Transverse colon (tissue), 4 donors: ENCODE data around the gene DNAH5. TPM values are rescaled to one million over a fixed set of nuclear protein-coding genes. Genes with fewer than 3 reads are reported as not detected.

Experiments
- DNase-seq: peaks from one replicate; pipeline ENCODE4 v3.0.0-alpha.2; 2019
- H3K27ac ChIP-seq, 4 donors: fragments of 200-600 bp; sonication (generic); 2 replicates each; pipeline ENCODE4 v1.5.1; 2016 to 2018; ENCODE audit warnings: inconsistent platforms in 4 of 4
- H3K27me3 ChIP-seq: fragments of 200-600 bp; sonication (generic); 2 replicates; pipeline ENCODE4 v1.5.1; 2017; ENCODE audit warnings: inconsistent platforms
- H3K36me3 ChIP-seq, 4 donors: fragments of 200-600 bp; sonication (generic); 2 replicates each; pipeline ENCODE4 v1.5.1; 2017 to 2019; ENCODE audit warnings: inconsistent platforms in 4 of 4
- H3K4me1 ChIP-seq, 4 donors: fragments of 200-600 bp; sonication (generic); 2 replicates each; pipeline ENCODE4 v1.5.1; 2017 to 2020; ENCODE audit warnings: inconsistent platforms in 4 of 4
- H3K4me3 ChIP-seq, 4 donors: fragments of 200-600 bp; sonication (generic); 1 replicate in 1 of 4; 2 replicates in 3 of 4; pipeline versions ENCODE4 v1.5.1 to v1.6.1; 2017 to 2019; ENCODE audit warnings: inconsistent platforms in 4 of 4
- H3K9me3 ChIP-seq, 2 donors: fragments of 200-600 bp; sonication (generic); 2 replicates each; pipeline ENCODE4 v1.5.1; 2017 to 2019; ENCODE audit warnings: inconsistent platforms in 2 of 2
- CTCF ChIP-seq, 5 experiments: fragments of 200-600 bp in 3 of 5; fragments of 450-650 bp in 2 of 5; sonication (generic) in 3 of 5; IDR thresholded peaks; 1 replicate in 2 of 5; 2 replicates in 3 of 5; pipeline ENCODE4 v1.5.1; 2016 to 2017; ENCODE audit warnings: antibody characterized with exemption in 5 of 5, inconsistent platforms in 3 of 5, mild to moderate bottlenecking in 2 of 5, moderate library complexity in 1 of 5
- EP300 ChIP-seq: sonication (generic); formaldehyde crosslinking; IDR thresholded peaks from one replicate; pipeline ENCODE4 v1.6.1; 2017; ENCODE audit warnings: antibody characterized with exemption, low read depth
- POLR2A ChIP-seq: fragments of 450-650 bp; IDR thresholded peaks from one replicate; pipeline ENCODE4 v1.6.1; 2016; ENCODE audit warnings: antibody characterized with exemption, mild to moderate bottlenecking, moderate library complexity
- POLR2AphosphoS5 ChIP-seq, 3 donors: sonication (generic); formaldehyde crosslinking; IDR thresholded peaks; one replicate each; pipeline ENCODE4 v1.6.1; 2016; ENCODE audit warnings: antibody characterized with exemption in 3 of 3
- WGBS, 2 donors: methylation state at CpG; one replicate each; pipeline ENCODE4 v1.1.5; 2018; ENCODE audit warnings: low coverage in 1 of 2; 5-methylcytosine and 5-hydroxymethylcytosine counted together
- in situ Hi-C, 4 donors: fragments of 200-750 bp; cut with MboI; loops; one replicate each; pipeline versions ENCODE4 v1.15.0 to v1.15.1; 2017; ENCODE audit warnings: low sequenced_read_pairs in 3 of 4, low pct_ligation_motif_present in 1 of 4, low pct_unique_long_range_greater_than_20kb in 1 of 4
- intact Hi-C: fragments of 100-400 bp; cut with DNase I; formaldehyde crosslinking; loops from one replicate; pipeline ENCODE4 v1.15.1; 2023; ENCODE audit warnings: low total_unique reads
- total RNA-seq, 4 donors: library from RNA; depleted of rRNA; stranded (reverse); fragments of >200 nt; gene quantifications; one replicate each; pipeline ENCODE4 v1.1.0, GENCODE V29; 2016

The DNAH5 gene
- total RNA-seq, 4 donors from 2014 or later = 0.20 to 1.5 (median 0.53) TPM

GRCh38 chr5:13975246-13975645 is 30.8 kb upstream of the DNAH5 start:
- in situ Hi-C loops = loop anchor here (25.0 kb wide), 5 partner anchors 137 to 1037 kb away; no protein-coding TSS in a partner anchor
- WGBS, 2 donors = 68 to 72% methylated on average over 2 of the region's 2 CpGs
- Histone ChIP-seq H3K4me3 (no peak overlapping the region), H3K9me3 (no peaks in the 10 kb centered on the region), H3K36me3 (no peaks in the 10 kb centered on the region), H3K27me3 (no peaks in the 10 kb centered on the region), H3K27ac (no peak overlapping the region), H3K4me1 (no peaks in the 10 kb centered on the region)
- intact Hi-C loops = no loop called here
- TF ChIP-seq POLR2AphosphoS5 (IDR thresholded peaks at IDR 0.05) (no peak), EP300 (no peak), POLR2A (no peak), CTCF (IDR thresholded peaks at IDR 0.05) (no peak)
- no peak for DNase-seq

- DNase-seq = no peak
- Histone ChIP-seq H3K27ac (no peak overlapping the region), H3K9me3 (no peaks in the 10 kb centered on the region), H3K27me3 (no peaks in the 10 kb centered on the region), H3K4me3 (no peak overlapping the region), H3K36me3 (no peaks in the 10 kb centered on the region), H3K4me1 (no peaks in the 10 kb centered on the region)
- in situ Hi-C loops = no loop called here
- TF ChIP-seq EP300 (no peak), CTCF (IDR thresholded peaks at IDR 0.05) (no peak), POLR2A (no peak), POLR2AphosphoS5 (IDR thresholded peaks at IDR 0.05) (no peak)
- intact Hi-C loops = no loop called here
- WGBS, 2 donors = 67 to 72% methylated on average over 6 of the region's 6 CpGs
Observed at GRCh38 chr5:13973724-13974123, 29.2 kb upstream of the DNAH5 start.

GRCh38 chr5:13972029-13972428 is 27.5 kb upstream of the DNAH5 start:
- no peak overlapping the region for H3K27ac ChIP-seq
- 76% methylated on average over 7 of the region's 7 CpGs; no CpG with 5 or more reads in 1 of the 2 donors for WGBS, 2 donors
- H3K27me3 ChIP-seq = no peaks in the 10 kb centered on the region
- no peaks in the 10 kb centered on the region for H3K9me3 ChIP-seq
- intact Hi-C loops = no loop called here
- in situ Hi-C loops = no loop called here
- no peak for DNase-seq
- no peaks in the 10 kb centered on the region for H3K4me1 ChIP-seq
- no peak for TF ChIP-seq EP300
- TF ChIP-seq POLR2A = no peak
- TF ChIP-seq CTCF (IDR thresholded peaks at IDR 0.05) = no peak
- H3K4me3 ChIP-seq = no peak overlapping the region
- no peaks in the 10 kb centered on the region for H3K36me3 ChIP-seq

GRCh38 chr5:13957032-13957645 is 12.7 kb upstream of the DNAH5 start:
- no peaks in the 10 kb centered on the region for H3K36me3 ChIP-seq
- H3K9me3 ChIP-seq = no peaks in the 10 kb centered on the region
- no peak for TF ChIP-seq POLR2A
- TF ChIP-seq CTCF (IDR thresholded peaks at IDR 0.05) = peak; percentile 9 to 31 (median 29)
- DNase-seq = no peak
- intact Hi-C loops (no loop called here), in situ Hi-C loops (no loop called here)
- H3K27me3 ChIP-seq = no peaks in the 10 kb centered on the region
- H3K4me3 ChIP-seq = no peak overlapping the region
- H3K27ac ChIP-seq = no peak overlapping the region
- H3K4me1 ChIP-seq = no peaks in the 10 kb centered on the region
